Thoracic aorta (tissue), 2 donors: ENCODE results near the gene MEIS2. TPM values are rescaled to one million over a fixed set of nuclear protein-coding genes. Genes with fewer than 3 reads are reported as not detected.

Experiments
- ATAC-seq: fragments of 150-250 bp; one replicate; pipeline ENCODE4 v1.8.0; 2017; ENCODE audit warnings: low read depth; ENCODE audit not compliant: insufficient number of reproducible peaks, low FRiP score
- DNase-seq: peaks from one replicate; pipeline ENCODE4 v3.0.0-alpha.2; 2020; ENCODE audit warnings: low spot score
- H3K27ac ChIP-seq, 2 donors: fragments of 200-600 bp; sonication (generic); 1 replicate in 1 of 2; 2 replicates in 1 of 2; pipeline ENCODE4 v1.5.1; 2016; ENCODE audit warnings: mild to moderate bottlenecking in 2 of 2, moderate library complexity in 2 of 2
- H3K27me3 ChIP-seq: fragments of 200-600 bp; sonication (generic); replicated peaks from 2 replicates; pipeline ENCODE4 v1.6.0; 2016; ENCODE audit warnings: mild to moderate bottlenecking; ENCODE audit not compliant: insufficient read depth
- H3K36me3 ChIP-seq: fragments of 200-600 bp; sonication (generic); one replicate; pipeline ENCODE4 v1.5.1; 2016
- H3K4me1 ChIP-seq, 2 donors: fragments of 200-600 bp; sonication (generic); 1 replicate in 1 of 2; 2 replicates in 1 of 2; pipeline versions ENCODE4 v1.5.1 to v1.6.0; 2016; ENCODE audit warnings: low read depth in 2 of 2, mild to moderate bottlenecking in 1 of 2; ENCODE audit not compliant: control insufficient read depth in 1 of 2
- H3K4me3 ChIP-seq: fragments of 200-600 bp; sonication (generic); 2 replicates; pipeline ENCODE4 v1.5.1; 2016; ENCODE audit warnings: mild to moderate bottlenecking
- H3K9me3 ChIP-seq: fragments of 200-600 bp; sonication (generic); 2 replicates; pipeline ENCODE4 v1.5.1; 2016
- total RNA-seq, 2 donors: library from RNA; depleted of rRNA; stranded (reverse); fragments of >200 nt; gene quantifications; one replicate each; pipeline versions ENCODE4 v1.1.0 to v1.2.3, GENCODE V29; 2016
- TF ChIP-seq, protein P1 (sequence below): fragments of 200-600 bp; sonication (generic); IDR thresholded peaks from one replicate; pipeline ENCODE4 v1.5.1; 2019; ENCODE audit warnings: antibody characterized with exemption

Gene MEIS2
- total RNA-seq, 2 donors from 2014 or later = 46.4 to 57.2 TPM

DNA sequence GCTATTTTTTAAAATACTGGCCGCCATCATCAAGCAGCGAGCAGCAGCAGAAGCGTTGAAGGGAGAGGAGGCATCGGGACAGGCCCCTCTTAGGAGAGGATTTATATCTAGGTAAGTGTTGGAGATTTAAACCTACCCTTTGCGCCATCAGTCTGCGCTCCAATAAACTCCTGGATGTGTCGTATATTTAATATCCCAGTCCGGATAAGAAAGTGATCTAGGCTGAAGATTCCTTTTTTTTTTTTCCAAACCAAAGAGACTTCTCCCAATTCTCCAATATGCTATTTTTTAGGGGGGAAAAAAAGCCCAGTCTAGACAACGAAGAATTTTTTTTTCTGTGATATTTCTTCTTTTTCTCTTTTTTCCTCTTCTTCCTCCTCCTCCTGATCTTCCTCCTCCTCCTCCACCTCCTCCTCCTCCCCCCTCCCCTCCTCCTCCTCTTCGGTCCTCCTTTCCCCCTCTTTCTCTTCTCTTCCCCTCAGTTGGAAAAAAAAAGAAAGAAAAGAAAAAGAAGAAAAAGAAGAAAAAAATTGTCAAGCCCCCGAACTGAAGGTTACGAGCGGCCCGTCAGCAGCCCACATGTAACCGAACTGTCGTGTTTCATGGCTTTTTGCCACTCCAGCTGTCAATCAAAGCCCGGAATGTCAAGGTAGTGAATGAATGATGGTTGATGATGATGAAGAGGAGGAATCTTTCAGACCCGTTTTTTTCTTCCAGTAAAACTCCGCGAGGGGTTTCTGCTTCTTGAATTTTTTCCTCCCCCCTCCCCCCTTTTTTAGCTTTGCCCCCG, 835 bp downstream of the MEIS2 start:
- H3K27me3 ChIP-seq = no peaks in the 10 kb centered on the region
- H3K4me3 ChIP-seq = peak overlapping the region; percentile 89
- peak overlapping the region; percentile 97 to 98 for H3K27ac ChIP-seq
- DNase-seq (no peak), ATAC-seq (no peak)
- H3K4me1 ChIP-seq = peaks cover 0 to 17% of the 10 kb centered on the region in 2 donors
- TF ChIP-seq, protein P1, sequence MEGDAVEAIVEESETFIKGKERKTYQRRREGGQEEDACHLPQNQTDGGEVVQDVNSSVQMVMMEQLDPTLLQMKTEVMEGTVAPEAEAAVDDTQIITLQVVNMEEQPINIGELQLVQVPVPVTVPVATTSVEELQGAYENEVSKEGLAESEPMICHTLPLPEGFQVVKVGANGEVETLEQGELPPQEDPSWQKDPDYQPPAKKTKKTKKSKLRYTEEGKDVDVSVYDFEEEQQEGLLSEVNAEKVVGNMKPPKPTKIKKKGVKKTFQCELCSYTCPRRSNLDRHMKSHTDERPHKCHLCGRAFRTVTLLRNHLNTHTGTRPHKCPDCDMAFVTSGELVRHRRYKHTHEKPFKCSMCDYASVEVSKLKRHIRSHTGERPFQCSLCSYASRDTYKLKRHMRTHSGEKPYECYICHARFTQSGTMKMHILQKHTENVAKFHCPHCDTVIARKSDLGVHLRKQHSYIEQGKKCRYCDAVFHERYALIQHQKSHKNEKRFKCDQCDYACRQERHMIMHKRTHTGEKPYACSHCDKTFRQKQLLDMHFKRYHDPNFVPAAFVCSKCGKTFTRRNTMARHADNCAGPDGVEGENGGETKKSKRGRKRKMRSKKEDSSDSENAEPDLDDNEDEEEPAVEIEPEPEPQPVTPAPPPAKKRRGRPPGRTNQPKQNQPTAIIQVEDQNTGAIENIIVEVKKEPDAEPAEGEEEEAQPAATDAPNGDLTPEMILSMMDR = no peak
- no peaks in the 10 kb centered on the region for H3K36me3 ChIP-seq
- no peaks in the 10 kb centered on the region for H3K9me3 ChIP-seq

DNA sequence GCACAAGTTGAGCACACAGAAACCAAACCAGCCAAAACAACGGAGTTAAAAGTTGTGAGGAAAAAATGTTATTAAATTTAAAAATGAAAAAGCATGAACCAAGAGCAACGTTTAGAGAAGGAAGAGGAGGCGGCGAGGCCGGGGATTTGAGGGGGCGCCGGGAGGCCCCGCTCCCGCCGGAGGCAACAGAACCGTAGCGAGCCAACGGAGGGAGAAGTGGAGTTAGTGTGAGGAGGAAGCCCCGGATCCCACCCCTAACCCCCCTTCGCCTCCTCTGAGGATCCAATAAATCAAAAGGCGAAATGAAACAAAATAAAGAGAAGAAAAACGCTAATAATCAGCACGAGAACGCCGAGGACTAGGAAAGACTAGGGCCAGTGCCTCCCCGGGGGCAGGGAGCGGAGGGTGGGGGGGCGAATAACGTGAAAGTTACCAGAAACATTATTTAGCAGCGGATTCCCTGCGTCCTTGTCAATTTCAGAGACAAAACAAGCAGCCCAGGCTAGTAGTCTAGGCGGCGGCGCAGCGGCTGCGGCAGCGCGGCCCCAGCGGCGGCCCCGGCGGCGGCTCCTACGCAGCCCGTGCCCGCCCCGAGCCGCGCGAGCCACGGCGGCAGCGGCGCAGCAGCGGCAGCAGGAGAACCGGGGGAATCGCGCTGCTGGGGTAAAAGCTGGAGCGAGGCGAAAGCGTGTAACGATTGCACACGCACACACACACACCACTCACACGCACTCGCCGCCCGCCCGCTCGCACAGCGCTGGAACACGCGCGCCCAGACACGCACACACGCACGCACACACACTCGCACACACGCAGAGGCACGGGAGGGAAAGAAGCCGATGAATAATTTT, 1.7 kb downstream of the MEIS2 start:
- TF ChIP-seq, protein P1 = no peak
- DNase-seq (no peak), ATAC-seq (no peak)
- H3K9me3 ChIP-seq = no peaks in the 10 kb centered on the region
- peak overlapping the region; percentile 89 for H3K4me3 ChIP-seq
- H3K27ac ChIP-seq = peak overlapping the region; percentile 97 to 98
- H3K27me3 ChIP-seq = no peaks in the 10 kb centered on the region
- H3K36me3 ChIP-seq = no peaks in the 10 kb centered on the region
- peaks cover 0 to 24% of the 10 kb centered on the region in 2 donors for H3K4me1 ChIP-seq

DNA sequence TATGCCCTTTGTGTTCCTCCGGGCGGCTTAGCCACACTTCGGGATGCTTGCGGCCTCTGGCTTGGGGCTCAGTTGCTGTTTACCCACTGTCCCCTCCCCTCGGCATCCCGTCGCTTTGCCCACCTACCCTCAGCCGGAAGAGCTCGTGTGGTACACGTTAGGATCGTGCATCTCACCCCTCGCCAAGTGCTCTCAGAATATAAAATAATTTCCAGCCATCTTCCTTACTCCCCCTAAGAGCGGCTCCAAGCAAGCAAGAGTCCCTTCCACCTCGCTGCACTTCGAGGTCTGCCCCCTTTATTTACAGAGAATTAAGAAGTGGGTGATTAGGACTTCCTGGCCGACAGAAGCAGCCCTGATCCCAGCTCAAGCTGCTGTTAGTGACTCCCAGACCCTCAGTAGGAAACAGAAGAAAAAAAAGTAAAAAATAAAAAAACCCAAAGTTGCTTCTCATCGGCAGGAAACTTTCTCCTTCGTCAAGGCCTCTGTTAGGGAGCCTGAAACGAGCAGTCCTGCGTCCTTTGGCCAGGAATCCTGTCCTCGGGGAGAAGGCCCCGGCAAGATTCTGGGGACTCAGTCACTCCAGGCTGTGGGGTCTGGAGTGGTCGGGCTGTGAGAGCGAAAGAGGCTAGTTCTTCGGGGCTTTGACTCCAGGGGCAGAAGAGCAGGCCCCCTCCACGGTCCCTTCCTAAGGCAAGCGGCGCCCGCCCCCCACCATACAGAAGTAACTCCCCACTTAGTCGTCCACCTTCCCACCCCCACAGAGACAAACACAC, 3.0 kb downstream of the MEIS2 start:
- Histone ChIP-seq H3K36me3 (no peaks in the 10 kb centered on the region), H3K27ac (peak overlapping the region; percentile 97 to 98), H3K27me3 (no peaks in the 10 kb centered on the region), H3K4me3 (peak overlapping the region; percentile 89), H3K4me1 (peaks cover 5 to 35% of the 10 kb centered on the region in 2 donors), H3K9me3 (no peaks in the 10 kb centered on the region)
- TF ChIP-seq, protein P1 = no peak
- ATAC-seq = no peak
- DNase-seq = no peak

DNA sequence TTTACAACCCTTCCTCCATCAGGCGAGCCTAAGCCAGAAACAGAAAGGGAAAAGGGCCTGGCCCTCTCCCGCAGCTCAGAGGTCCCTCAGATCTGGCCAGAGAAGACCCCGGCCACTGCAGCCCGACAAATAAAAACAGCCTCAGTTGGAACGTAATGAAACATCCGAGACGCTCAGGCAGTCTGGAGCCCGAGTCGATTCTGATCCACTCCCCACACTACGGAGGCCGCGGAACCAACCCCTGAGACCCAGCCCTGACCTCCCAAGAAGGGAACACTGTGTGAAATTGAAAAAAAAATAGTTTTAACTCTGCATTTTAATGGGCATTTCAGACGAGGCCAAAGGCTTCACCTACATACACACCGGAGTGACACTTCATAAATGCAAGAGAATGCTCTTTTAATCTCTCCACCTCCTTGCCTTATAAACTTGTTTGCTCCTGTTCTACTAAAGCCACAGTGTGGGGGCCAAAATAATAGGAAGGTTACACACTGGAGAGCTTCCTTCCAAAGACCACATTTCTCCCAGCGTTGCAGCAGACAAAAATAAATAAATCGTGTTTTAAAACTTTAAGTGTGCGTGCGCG, 3.7 kb downstream of the MEIS2 start:
- H3K4me3 ChIP-seq = peak overlapping the region; percentile 89
- H3K27me3 ChIP-seq = no peaks in the 10 kb centered on the region
- peaks cover 12 to 41% of the 10 kb centered on the region in 2 donors for H3K4me1 ChIP-seq
- TF ChIP-seq, protein P1 = no peak
- no peaks in the 10 kb centered on the region for H3K9me3 ChIP-seq
- DNase-seq (no peak), ATAC-seq (no peak)
- no peaks in the 10 kb centered on the region for H3K36me3 ChIP-seq
- peak overlapping the region; percentile 97 to 98 for H3K27ac ChIP-seq
